ENCODE results near the gene SLC1A3.

The SLC1A3 gene

GRCh38 chr5:36658038-36658756, 51.8 kb downstream of the SLC1A3 start:
- DNase-seq: no peak

DNA sequence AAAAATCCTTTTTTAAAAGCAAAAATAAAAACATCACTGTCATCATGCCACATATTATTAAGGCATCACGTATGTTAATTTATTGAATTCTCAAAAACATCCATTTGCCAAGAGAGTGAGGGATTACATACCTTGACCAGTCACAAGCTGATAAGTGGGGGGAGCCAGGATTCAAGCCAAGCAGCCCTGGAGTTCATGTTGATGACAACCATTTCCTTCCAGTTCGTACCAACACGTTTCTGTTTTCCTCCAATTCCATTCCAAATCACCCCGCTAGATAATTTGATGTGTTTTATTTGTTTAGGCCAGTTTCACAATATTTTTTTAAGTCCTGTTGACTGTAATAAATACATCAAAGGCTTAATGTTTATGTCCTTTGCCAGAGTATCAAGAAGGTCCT, 53.0 kb downstream of the SLC1A3 start:
- DNase-seq: no peak

- no peak for DNase-seq
Measured at GRCh38 chr5:36660397-36661049, 54.1 kb downstream of the SLC1A3 start.

- DNase-seq: no peak
Measured at GRCh38 chr5:36661456-36662220, 55.2 kb downstream of the SLC1A3 start.

DNA sequence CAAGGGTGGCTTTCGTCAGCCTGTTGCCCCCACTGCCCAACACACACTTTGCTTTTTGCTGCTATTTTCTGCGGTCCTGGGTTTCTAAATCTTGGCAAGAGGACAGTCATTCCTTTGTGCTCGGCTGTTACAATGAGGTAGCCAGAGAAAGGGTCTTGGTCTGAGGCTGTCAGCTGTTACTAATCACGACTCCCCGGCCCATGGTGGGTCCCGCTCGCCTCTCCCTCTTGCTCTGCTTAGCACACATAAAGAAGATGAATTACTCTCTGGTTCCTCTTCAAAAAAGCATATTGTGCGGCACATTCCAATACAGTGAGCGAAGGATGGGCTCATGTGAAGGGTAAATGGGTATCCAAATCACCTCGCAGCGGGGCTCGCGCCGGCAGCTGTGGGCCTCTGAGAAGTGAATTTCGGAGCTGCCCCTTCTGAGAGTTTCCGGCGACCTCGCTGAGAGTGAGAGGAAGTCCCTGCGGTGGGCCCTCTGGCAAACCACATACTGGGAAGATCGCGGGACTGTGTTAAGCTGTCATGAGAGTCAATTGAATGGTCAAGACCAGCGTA, 56.0 kb downstream of the SLC1A3 start:
- DNase-seq: no peak

DNA sequence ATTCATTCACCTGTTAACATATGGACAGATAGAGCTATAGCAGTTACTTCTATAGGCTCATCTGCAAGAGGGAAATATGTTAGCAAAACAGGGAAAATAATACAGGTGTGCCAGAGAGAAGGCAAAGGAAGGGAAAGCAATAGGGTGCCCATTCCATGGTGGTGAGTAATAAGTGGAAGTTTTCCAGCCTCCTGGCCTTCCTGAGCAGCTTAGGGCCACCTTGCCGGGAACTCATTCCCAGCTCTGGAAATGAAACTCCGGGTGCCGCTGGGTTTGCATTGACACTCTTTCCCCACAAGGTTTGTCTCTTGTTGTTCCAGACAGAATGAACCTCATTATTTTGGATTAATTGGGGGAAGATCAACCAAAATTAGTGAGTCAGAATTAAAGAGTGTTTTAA, 58.4 kb downstream of the SLC1A3 start:
- DNase-seq: no peak

DNA sequence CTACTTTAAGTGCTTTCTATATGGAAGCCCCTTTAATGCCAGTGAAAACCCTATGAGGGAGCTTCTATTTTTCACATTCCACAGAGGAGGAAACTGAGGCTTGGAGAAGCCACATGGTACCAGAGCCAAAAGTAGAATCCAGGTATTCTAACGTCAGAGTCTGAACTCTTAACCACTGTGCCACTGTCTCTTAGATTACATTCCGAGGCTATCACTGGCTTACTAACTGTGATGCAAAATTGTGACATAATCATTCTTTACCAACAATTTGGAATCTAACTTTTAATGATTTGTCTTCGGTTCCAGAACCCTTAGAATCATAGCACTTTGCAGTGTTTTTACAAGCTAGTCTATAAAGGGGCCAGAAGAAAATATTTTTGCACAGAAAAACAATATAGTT, 59.2 kb downstream of the SLC1A3 start:
- no peak for DNase-seq

DNA sequence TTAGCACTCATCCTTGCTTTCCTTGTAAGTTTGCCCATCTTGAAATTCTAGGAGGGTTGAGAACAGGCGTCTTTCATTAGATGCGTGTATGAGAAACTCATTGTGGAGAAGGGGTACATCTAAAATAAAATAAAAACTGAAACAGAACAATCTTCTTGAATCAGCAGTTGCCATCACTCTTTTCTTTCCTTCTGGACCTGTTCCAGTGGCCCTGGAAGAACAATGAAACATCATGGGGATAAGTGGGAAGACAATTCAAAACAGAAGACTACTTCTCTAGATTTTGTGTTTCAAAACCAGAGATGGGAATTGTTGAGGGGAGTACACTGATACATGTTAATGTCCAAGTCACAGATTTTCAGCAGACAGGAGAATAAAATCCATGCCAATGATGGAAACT, 59.9 kb downstream of the SLC1A3 start:
- no peak for DNase-seq

GRCh38 chr5:36666986-36667385, 60.6 kb downstream of the SLC1A3 start:
- DNase-seq: no peak

- DNase-seq: no peak
Measured at GRCh38 chr5:36667824-36668223, 61.4 kb downstream of the SLC1A3 start.

DNA sequence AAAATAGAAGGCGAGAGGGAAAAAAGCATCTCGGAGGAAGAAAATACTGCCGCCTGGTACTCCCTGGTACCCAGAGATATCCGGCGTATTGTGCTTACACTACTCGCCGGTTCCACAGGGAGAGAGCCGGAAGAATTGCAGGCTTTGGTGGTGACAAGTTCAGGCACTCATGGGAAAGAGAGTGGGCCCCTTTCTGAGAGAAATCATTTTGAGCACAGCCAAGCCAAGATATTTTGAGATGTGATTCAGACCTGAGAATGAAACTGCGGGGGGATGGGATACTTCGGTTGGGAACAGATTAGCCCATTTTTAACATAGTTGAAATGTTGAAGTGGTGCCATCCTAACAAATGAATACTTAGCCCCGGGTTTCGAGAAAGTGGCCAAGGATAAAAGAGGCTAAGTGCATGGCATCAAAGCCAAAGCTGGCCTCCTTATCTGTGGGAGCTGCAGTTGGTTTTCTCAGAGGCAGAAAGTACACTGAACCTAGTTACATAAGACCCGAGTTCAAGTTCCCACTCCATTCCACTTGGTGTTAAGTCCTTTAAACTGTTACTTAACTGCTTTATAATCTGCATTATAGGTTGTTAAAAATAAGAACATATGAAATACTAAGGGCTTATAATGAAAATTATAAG, 62.7 kb downstream of the SLC1A3 start:
- no peak for DNase-seq

- no peak for DNase-seq
Measured at GRCh38 chr5:36670548-36670947, 64.1 kb downstream of the SLC1A3 start.

- no peak for DNase-seq
Measured at GRCh38 chr5:36675282-36675681, 68.9 kb downstream of the SLC1A3 start.

DNA sequence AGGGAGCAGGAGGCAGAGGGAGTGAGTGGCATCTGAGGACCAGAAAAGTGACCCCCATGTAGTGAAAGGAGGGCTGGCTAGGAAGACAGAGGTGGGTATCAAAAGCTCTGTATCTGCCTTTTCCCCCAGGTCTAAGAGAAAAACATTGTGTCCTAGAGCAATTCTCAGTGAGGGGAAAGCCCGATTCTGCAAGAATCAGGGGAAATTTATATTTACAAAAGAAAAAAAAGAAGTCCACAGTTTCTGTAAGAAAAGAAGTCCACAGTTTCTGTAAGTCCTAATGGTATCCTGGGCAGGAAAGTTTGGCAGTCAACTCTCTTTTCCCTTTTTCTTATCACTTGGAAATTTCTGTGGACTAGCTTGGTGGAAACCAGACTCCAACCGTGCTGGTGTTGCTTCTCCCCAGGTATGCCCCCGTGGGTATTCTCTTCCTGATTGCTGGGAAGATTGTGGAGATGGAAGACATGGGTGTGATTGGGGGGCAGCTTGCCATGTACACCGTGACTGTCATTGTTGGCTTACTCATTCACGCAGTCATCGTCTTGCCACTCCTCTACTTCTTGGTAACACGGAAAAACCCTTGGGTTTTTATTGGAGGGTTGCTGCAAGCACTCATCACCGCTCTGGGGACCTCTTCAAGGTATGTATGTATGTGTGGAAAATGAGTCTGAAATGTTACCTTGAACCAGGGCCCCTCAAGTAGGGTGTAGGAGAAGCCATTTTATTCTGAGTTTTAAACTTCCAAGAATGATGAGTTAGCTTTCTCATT, 73.0 kb downstream of the SLC1A3 start:
- no peak for DNase-seq

DNA sequence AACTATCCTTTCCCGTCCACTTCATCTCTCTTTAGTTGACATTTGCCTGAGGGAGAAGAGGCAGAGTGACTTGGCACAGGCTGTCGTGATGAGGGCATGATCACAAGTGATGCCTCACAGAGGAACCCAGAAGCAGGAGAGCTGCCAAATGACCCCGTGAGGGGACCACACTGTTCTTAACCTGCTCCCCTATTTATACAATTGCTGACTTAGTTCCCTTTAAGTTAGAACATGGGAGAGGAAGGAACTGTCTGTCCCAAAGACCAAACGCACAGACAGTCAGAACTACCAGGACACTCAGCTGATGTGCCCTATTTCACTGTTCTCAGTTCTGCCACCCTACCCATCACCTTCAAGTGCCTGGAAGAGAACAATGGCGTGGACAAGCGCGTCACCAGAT, 73.7 kb downstream of the SLC1A3 start:
- DNase-seq: no peak

DNA sequence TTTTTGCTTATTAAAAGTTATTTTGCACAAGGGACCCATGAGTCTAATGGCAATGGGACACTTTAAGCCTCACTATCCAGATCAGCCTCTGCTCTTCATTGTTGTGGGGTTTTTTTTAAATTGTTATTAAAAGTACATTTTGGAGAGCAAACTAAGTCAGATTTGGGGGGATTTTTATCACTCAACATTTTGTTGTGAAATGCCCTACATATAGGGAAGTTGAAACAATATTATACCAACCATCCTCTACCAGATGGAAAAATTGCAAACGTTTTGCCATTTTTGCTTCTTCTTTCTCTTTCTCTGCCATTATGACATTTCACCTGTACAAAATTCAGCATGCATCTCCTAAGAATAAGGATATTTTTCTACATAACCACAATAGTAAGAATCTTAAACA, 75.3 kb downstream of the SLC1A3 start:
- no peak for DNase-seq

- DNase-seq: no peak
Measured at GRCh38 chr5:36682499-36682898, 76.1 kb downstream of the SLC1A3 start.

GRCh38 chr5:36683821-36684434, 77.5 kb downstream of the SLC1A3 start:
- DNase-seq: no peak

GRCh38 chr5:36685631-36686288, 79.4 kb downstream of the SLC1A3 start:
- no peak for DNase-seq

GRCh38 chr5:36686881-36687280, 80.5 kb downstream of the SLC1A3 start:
- DNase-seq: no peak

GRCh38 chr5:36688722-36689121, 82.3 kb downstream of the SLC1A3 start:
- no peak for DNase-seq
